ENCODE data around the gene CTH. TPM values are rescaled to one million over a fixed set of nuclear protein-coding genes. Genes with fewer than 3 reads are reported as not detected.

CTH gene
- total and polyA plus RNA-seq, 2 of the 13 experiments (the other 11 are each of a cell fraction or from before 2014, with no cell fraction given) = 8.7 to 19.7 TPM

GRCh38 chr1:70438529-70438928, 27.5 kb downstream of the CTH start:
- in situ Hi-C loops (cut with HindIII; ENCODE audit: extremely low pct_ligation_motif_present, low pct_unique_long_range_greater_than_20kb) (no loop called here), intact Hi-C loops (cut with micrococcal nuclease; ENCODE audit: unreplicated experiment) (no loop called here)
- FAIRE-seq = no peak

More at GRCh38 chr1:70438529-70438928, 27.5 kb downstream of the CTH start:
- Histone ChIP-seq H3K9ac (ENCODE audit: insufficient read depth, low read depth, low read length) (no peak overlapping the region), H3K27me3 (ENCODE audit: control insufficient read depth in 1 of 2, insufficient read depth in 2 of 2, low read length in 2 of 2) (no peaks in the 10 kb centered on the region), H3K4me1 (ENCODE audit: insufficient read depth, low read length) (no peaks in the 10 kb centered on the region), H3K36me3 (replicated peaks in 1 of 2; ENCODE audit: control insufficient read depth in 1 of 2, insufficient read depth in 2 of 2, low read length in 2 of 2) (peaks cover 11 to 43% of the 10 kb centered on the region in 2 experiments), H4K20me1 (ENCODE audit: insufficient read depth, low read length) (no peaks in the 10 kb centered on the region), H3K79me2 (ENCODE audit: insufficient read depth, low read length) (no peaks in the 10 kb centered on the region), H3K4me2 (ENCODE audit: low read depth, low read length) (no peak overlapping the region), H3K27ac (ENCODE audit: extremely low read length, insufficient read depth, low read length) (no peak overlapping the region), H3K4me3 (replicated peaks in 1 of 3; ENCODE audit: insufficient read depth in 1 of 3, low read depth in 2 of 3, low read length in 3 of 3) (no peak overlapping the region), H3K9me3 (ENCODE audit: low read length) (no peaks in the 10 kb centered on the region), H2AFZ (ENCODE audit: low read length) (no peak overlapping the region)
- ChIA-PET POLR2A (interaction anchor here (1.2 kb wide), 1 partner anchor 27 kb away, joined by 4 read pairs; the partner anchor contains the start of gene CTH), CTCF (ENCODE audit: low intra/inter-chr PET ratio, low total read pairs) (no interaction called here)
- no peak for DNase-seq (ENCODE audit: low spot score)
- no TSS peak for BruUV-seq (replicated peaks)
- WGBS (ENCODE audit: low lambda C conversion rate) = 90% methylated on average over 2 of the region's 2 CpGs
- TF ChIP-seq JUN (CRISPR knock-in tag; IDR thresholded peaks at IDR 0.05) (no peak), ADNP (CRISPR knock-in tag; IDR thresholded peaks at IDR 0.05) (no peak), ZNF615 (CRISPR knock-in tag; IDR thresholded peaks at IDR 0.05; ENCODE audit: borderline replicate concordance) (no peak), PHF20 (CRISPR knock-in tag; IDR thresholded peaks at IDR 0.05) (no peak), MEIS2 (CRISPR knock-in tag; IDR thresholded peaks at IDR 0.05) (no peak), KDM5B (CRISPR knock-in tag; IDR thresholded peaks at IDR 0.05; ENCODE audit: borderline replicate concordance) (no peak), HNF1A (IDR thresholded peaks at IDR 0.05; ENCODE audit: low read depth) (no peak), HNF1A (CRISPR knock-in tag; IDR thresholded peaks at IDR 0.05; ENCODE audit: borderline replicate concordance) (no peak)
- no peak for ATAC-seq

Measured in HepG2 (cell line).